Sigmoid colon (tissue), 7 donors: ENCODE measurements around the gene HDAC11. TPM values are rescaled to one million over a fixed set of nuclear protein-coding genes. Genes with fewer than 3 reads are reported as not detected.

Experiments
- DNase-seq: peaks from one replicate; pipeline ENCODE4 v3.0.0-alpha.2; 2019
- H3K27ac ChIP-seq, 4 donors: fragments of 200-600 bp; sonication (generic); one replicate each; pipeline ENCODE4 v1.5.1; 2016 to 2019; ENCODE audit warnings: mild to moderate bottlenecking in 1 of 4
- H3K27me3 ChIP-seq, 3 donors: fragments of 200-600 bp; sonication (generic); one replicate each; pipeline ENCODE4 v1.5.1; 2019; ENCODE audit warnings: mild to moderate bottlenecking in 1 of 3
- H3K36me3 ChIP-seq, 4 donors: fragments of 200-600 bp; sonication (generic); one replicate each; pipeline ENCODE4 v1.5.1; 2016 to 2019
- H3K4me1 ChIP-seq, 4 donors: fragments of 200-600 bp; sonication (generic); one replicate each; pipeline ENCODE4 v1.5.1; 2017 to 2019
- H3K4me3 ChIP-seq, 4 donors: fragments of 200-600 bp; sonication (generic); one replicate each; pipeline ENCODE4 v1.5.1; 2017 to 2019; ENCODE audit warnings: mild to moderate bottlenecking in 2 of 4, moderate library complexity in 1 of 4
- H3K9me3 ChIP-seq, 4 donors: fragments of 200-600 bp in 3 of 4; sonication (generic) in 3 of 4; one replicate each; pipeline versions ENCODE4 v1.5.1 to v1.6.1; 2013 to 2019
- CTCF ChIP-seq, 4 experiments: fragments of 450-650 bp in 3 of 4; fragments of 200-600 bp in 1 of 4; IDR thresholded peaks; one replicate each; pipeline ENCODE4 v1.5.1; 2016 to 2019; ENCODE audit warnings: antibody characterized with exemption in 4 of 4, mild to moderate bottlenecking in 3 of 4, moderate library complexity in 2 of 4
- EP300 ChIP-seq, 4 donors: sonication (generic); formaldehyde crosslinking; IDR thresholded peaks; one replicate each; pipeline ENCODE4 v1.6.1; 2017; ENCODE audit warnings: antibody characterized with exemption in 4 of 4
- POLR2A ChIP-seq, 2 donors: fragments of 450-650 bp; IDR thresholded peaks; one replicate each; pipeline ENCODE4 v1.6.1; 2016; ENCODE audit warnings: antibody characterized with exemption in 2 of 2, mild to moderate bottlenecking in 2 of 2, moderate library complexity in 2 of 2
- POLR2AphosphoS5 ChIP-seq, 4 donors: sonication (generic); formaldehyde crosslinking; IDR thresholded peaks; one replicate each; pipeline ENCODE4 v1.6.1; 2017; ENCODE audit warnings: antibody characterized with exemption in 4 of 4
- whole genome bisulfite sequencing, 2 donors: extraction: QIAGEN DNeasy Blood & Tissue Kit; methylation state at CpG; one replicate each; pipeline ENCODE4 v1.1.7; 2013; 5-methylcytosine and 5-hydroxymethylcytosine counted together
- intact Hi-C: fragments of 100-400 bp; cut with DNase I; formaldehyde crosslinking; loops from one replicate; pipeline ENCODE4 v1.15.1; 2023
- polyA plus RNA-seq, 3 donors: library from polyadenylated mRNA; stranded (reverse); fragments of 200-250 nt; gene quantifications; one replicate each; pipeline ENCODE4 v1.2.3, GENCODE V29; 2013
- total RNA-seq, 4 donors: library from RNA; depleted of rRNA; stranded (reverse); fragments of >200 nt; gene quantifications; one replicate each; pipeline ENCODE4 v1.1.0, GENCODE V29; 2016
- donor health status: healthy with polysubstance abuse.
- donor health status: Bipolar disorder and iron deficiency.
- donor health status: healthy.

Gene HDAC11
- total and polyA plus RNA-seq, 7 donors: 15.5 to 30.3 (median 17.2) TPM

GRCh38 chr3:13548696-13549622, 68.9 kb downstream of the HDAC11 start, which contains the start of gene FBLN2:
TSS of gene FBLN2 (plus strand) at chr3:13549125. CDS start at chr3:13570356, 21,231 bp downstream.
- H3K9me3 ChIP-seq: no peaks in the 10 kb centered on the region
- intact Hi-C loops: no loop called here
- 5 to 7% methylated on average over 107 of the region's 107 CpGs for WGBS, 2 donors
- peak within 1 kb of the TSS; percentile 12 to 50 (median 42) for H3K4me3 ChIP-seq
- peak within 1 kb of the TSS; percentile 55 to 65 (median 61) for H3K27ac ChIP-seq
- DNase-seq: peak; percentile 71
- H3K27me3 ChIP-seq: peaks cover 9 to 53% (median 26%) of the 10 kb centered on the region in 3 donors
- no peak for TF ChIP-seq CTCF (IDR thresholded peaks at IDR 0.05)
- TF ChIP-seq POLR2A (IDR thresholded peaks at IDR 0.05): no peak
- TF ChIP-seq EP300 (IDR thresholded peaks at IDR 0.05): no peak
- no peak for TF ChIP-seq POLR2AphosphoS5 (IDR thresholded peaks at IDR 0.05)
- H3K4me1 ChIP-seq: peaks cover 0 to 10% (median 6%) of the 10 kb centered on the region in 4 donors
- H3K36me3 ChIP-seq: no peaks in the 10 kb centered on the region

GRCh38 chr3:13549623-13550422, 69.7 kb downstream of the HDAC11 start:
- no peaks in the 10 kb centered on the region for H3K9me3 ChIP-seq
- TF ChIP-seq POLR2AphosphoS5 (IDR thresholded peaks at IDR 0.05): no peak
- no peak for TF ChIP-seq CTCF (IDR thresholded peaks at IDR 0.05)
- no peak for TF ChIP-seq EP300 (IDR thresholded peaks at IDR 0.05)
- peaks cover 9 to 53% (median 26%) of the 10 kb centered on the region in 3 donors for H3K27me3 ChIP-seq
- H3K27ac ChIP-seq: peak overlapping the region; percentile 47 to 65 (median 61)
- H3K4me3 ChIP-seq: peak overlapping the region; percentile 12 to 50 (median 42)
- 54 to 58% methylated on average over 18 of the region's 18 CpGs for WGBS, 2 donors
- H3K4me1 ChIP-seq: peaks cover 0 to 10% (median 6%) of the 10 kb centered on the region in 4 donors
- DNase-seq: no peak
- no peaks in the 10 kb centered on the region for H3K36me3 ChIP-seq
- intact Hi-C loops: no loop called here

GRCh38 chr3:13550423-13550690, 70.3 kb downstream of the HDAC11 start:
- peak overlapping the region in 3 of 4 donors; percentile 39 to 50 (median 45) for H3K4me3 ChIP-seq
- no peaks in the 10 kb centered on the region for H3K9me3 ChIP-seq
- no peaks in the 10 kb centered on the region for H3K36me3 ChIP-seq
- WGBS, 2 donors: 59 to 63% methylated on average over 2 of the region's 2 CpGs
- peaks cover 0 to 10% (median 6%) of the 10 kb centered on the region in 4 donors for H3K4me1 ChIP-seq
- TF ChIP-seq POLR2A (IDR thresholded peaks at IDR 0.05): no peak
- TF ChIP-seq POLR2AphosphoS5 (IDR thresholded peaks at IDR 0.05): no peak
- no peak for TF ChIP-seq EP300 (IDR thresholded peaks at IDR 0.05)
- TF ChIP-seq CTCF (IDR thresholded peaks at IDR 0.05): no peak
- H3K27me3 ChIP-seq: peaks cover 9 to 53% (median 26%) of the 10 kb centered on the region in 3 donors
- peak overlapping the region; percentile 27 to 65 (median 49) for H3K27ac ChIP-seq
- no peak for DNase-seq
- intact Hi-C loops: no loop called here

- Histone ChIP-seq H3K27me3 (peaks cover 9 to 53% (median 26%) of the 10 kb centered on the region in 3 donors), H3K4me3 (peak overlapping the region in 2 of 4 donors; percentile 39 to 50), H3K27ac (peak overlapping the region in 2 of 4 donors; percentile 38 to 47), H3K4me1 (peaks cover 0 to 10% (median 6%) of the 10 kb centered on the region in 4 donors), H3K36me3 (no peaks in the 10 kb centered on the region), H3K9me3 (no peaks in the 10 kb centered on the region)
- no peak for TF ChIP-seq POLR2A (IDR thresholded peaks at IDR 0.05)
- TF ChIP-seq EP300 (IDR thresholded peaks at IDR 0.05): no peak
- TF ChIP-seq POLR2AphosphoS5 (IDR thresholded peaks at IDR 0.05): no peak
- no peak for TF ChIP-seq CTCF (IDR thresholded peaks at IDR 0.05)
- no peak for DNase-seq
- intact Hi-C loops: no loop called here
- WGBS, 2 donors: 79 to 84% methylated on average over 13 of the region's 13 CpGs
Observed at GRCh38 chr3:13550791-13551360, 70.8 kb downstream of the HDAC11 start.
